GM10266 (cell line): ENCODE measurements around the gene APBB2.

Experiments used
- DNase-seq: peaks from one replicate; pipeline ENCODE4 v3.0.0; 2012; ENCODE audit errors: extremely low spot score
- TF ChIP-seq, protein P1 (sequence below): IDR thresholded peaks from 2 replicates; pipeline ENCODE4 v1.5.1; 2012; ENCODE audit warnings: mild to moderate bottlenecking, low read depth; ENCODE audit not compliant: control insufficient read depth, insufficient read depth; ENCODE audit errors: missing control alignments

Gene APBB2

DNA sequence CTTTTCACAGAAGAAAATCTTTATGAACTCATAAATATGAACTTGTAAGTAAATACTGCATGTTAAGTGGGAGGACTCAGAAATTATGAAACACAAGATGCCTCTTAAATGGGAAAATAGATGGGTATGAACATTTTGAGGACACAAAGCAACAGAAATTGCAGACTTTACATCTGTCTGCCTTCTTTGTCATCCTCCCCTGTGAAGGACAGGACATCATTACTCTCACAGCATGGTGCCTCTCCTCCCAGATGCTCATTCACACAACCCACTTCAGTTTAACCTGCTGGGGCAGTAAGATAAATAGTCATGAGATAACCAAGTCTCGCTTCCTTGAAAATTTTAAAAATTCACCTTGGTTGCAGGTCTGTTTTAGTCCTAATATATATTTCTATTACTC lies 144.5 kb downstream of the APBB2 start:
- no peak for DNase-seq
- TF ChIP-seq, protein P1, sequence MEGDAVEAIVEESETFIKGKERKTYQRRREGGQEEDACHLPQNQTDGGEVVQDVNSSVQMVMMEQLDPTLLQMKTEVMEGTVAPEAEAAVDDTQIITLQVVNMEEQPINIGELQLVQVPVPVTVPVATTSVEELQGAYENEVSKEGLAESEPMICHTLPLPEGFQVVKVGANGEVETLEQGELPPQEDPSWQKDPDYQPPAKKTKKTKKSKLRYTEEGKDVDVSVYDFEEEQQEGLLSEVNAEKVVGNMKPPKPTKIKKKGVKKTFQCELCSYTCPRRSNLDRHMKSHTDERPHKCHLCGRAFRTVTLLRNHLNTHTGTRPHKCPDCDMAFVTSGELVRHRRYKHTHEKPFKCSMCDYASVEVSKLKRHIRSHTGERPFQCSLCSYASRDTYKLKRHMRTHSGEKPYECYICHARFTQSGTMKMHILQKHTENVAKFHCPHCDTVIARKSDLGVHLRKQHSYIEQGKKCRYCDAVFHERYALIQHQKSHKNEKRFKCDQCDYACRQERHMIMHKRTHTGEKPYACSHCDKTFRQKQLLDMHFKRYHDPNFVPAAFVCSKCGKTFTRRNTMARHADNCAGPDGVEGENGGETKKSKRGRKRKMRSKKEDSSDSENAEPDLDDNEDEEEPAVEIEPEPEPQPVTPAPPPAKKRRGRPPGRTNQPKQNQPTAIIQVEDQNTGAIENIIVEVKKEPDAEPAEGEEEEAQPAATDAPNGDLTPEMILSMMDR, result no peak

DNA sequence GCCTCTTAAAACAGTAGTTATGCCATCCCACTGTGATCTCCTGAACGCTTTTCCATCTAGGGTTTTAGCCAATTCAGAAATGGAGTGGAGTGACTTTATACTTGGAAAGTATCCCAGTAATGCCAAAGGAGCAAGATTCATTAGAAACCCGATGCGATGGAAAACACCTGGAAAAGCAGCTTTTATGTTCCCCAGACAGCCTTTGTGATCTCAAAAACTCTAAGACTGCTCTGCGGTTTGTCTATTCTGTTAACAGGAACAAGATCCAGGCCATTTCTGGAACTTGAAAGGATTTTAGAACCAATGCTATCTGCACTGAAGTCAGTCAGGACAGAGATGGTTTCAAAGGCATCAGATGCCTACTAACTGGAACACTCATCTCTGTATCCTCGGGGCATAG lies 145.1 kb downstream of the APBB2 start:
- no peak for DNase-seq
- TF ChIP-seq, protein P1, result no peak

DNA sequence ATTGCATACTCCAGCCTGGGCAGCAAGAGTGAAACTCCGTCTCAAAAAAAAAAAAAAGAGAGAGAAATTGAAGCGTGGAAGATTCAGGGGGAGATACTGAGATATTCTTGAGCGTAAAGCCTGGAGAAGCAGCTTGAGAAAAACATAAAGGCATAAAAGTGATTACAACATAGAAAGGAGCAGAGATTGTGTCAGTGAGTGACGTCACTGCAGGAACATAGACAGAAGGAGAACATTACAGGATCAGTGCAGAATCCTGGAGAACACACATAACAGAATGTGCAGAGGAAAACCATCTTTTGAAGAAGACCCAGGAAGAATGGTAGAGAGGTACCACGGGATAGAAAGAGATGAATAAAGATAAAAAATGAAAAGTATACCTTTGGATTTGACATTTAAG lies 147.0 kb downstream of the APBB2 start:
- DNase-seq, result no peak
- TF ChIP-seq, protein P1, result no peak

DNA sequence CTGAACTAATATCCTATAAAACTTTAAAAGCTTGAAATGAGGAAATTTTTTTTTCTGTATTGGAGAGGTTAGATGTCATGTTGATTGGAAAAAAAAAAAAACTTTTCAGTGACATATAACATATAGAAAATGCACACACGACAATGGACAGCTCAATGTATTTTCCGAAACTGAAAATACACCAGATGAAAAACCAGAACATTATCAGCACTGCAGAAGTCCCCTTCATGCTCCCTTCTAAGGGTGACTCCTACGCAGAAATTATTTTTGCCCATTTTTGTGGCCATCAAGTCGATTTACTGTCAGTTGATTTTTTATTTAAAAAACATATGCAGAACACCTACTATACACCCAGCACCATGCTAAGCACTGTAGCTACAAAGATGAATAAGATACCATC lies 148.3 kb downstream of the APBB2 start:
- no peak for DNase-seq
- TF ChIP-seq, protein P1, result no peak

GRCh38 chr4:41065434-41066006 lies 148.8 kb downstream of the APBB2 start:
- TF ChIP-seq, protein P1, result no peak

GRCh38 chr4:41064953-41065352 lies 149.4 kb downstream of the APBB2 start:
- DNase-seq, result no peak
- TF ChIP-seq, protein P1, result no peak

More at GRCh38 chr4:41065434-41066006, 148.8 kb downstream of the APBB2 start:
- DNase-seq, result no peak

DNA sequence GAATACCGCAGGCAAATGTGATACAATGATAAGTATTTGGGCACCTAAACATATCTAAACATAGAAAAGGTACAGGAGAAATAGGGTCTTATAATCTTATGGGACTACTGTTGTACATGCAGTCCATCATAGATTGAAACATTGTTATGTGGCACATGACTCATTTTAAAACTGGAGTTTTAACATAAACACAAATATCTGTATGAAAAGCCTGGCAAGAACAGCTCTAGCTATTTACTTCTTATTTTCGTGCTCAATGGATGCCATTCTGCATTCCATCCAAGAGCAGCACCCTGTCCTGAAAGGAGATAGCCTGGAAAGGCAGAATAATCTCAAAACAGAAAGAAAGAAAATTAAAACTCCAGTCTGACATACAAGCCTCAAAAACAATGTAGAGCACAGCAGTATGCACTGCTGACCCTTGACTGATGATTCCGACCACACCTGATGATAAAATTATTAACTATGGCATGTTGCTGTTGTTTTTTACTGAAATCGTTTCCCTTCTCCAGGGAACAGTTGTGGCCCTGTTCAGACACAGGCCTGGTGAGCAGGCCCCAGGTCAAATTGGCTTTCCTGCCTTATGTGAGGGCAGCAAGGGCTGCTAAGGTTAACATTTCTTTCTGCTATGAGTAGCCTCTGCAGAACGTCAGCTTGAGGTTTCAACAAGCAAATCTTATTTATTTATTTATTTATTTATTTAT lies 152.7 kb downstream of the APBB2 start:
- DNase-seq, result no peak
- TF ChIP-seq, protein P1, result no peak
